ENCODE data around the gene ZFAND3. TPM values are rescaled to one million over a fixed set of nuclear protein-coding genes. Genes with fewer than 3 reads are reported as not detected.

ZFAND3 gene
- total RNA-seq, 2 experiments from 2014 or later, result 34.4 to 37.0 TPM

DNA sequence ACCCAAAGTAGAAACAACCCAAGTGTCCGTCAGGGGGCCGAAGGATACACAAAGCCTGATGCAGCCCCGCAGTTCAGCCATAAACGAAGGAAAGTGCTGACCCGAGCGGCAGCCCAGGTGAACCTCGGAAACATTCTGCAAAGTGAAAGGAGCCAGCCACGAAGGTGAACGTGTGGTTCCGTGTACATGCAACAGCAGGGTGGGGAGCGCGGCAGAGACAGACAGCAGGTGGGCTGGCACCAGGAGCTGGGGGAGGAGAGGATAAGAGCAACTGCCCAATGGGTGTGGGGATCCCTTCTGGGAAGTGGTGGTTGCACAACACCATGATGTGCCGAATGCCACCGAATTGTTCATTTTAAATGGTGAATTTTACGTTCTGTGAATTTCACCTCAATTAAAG, 341.8 kb downstream of the ZFAND3 start:
- Mint-ChIP-seq H3K4me1 (ENCODE audit: low read depth) (no peaks in the 10 kb centered on the region), H3K27me3 (no peaks in the 10 kb centered on the region), H3K9me3 (no peaks in the 10 kb centered on the region), H3K36me3 (ENCODE audit: low read depth) (peaks cover 10% of the 10 kb centered on the region), H3K4me3 (no peak overlapping the region), H3K27ac (no peak overlapping the region)
- Histone ChIP-seq H3K36me3 (ENCODE audit: insufficient read depth, low read length) (no peaks in the 10 kb centered on the region), H3K9me3 (ENCODE audit: control insufficient read depth in 1 of 2, insufficient read depth in 1 of 2, low read length in 2 of 2) (peaks cover 0 to 10% of the 10 kb centered on the region in 2 experiments), H3K4me1 (ENCODE audit: insufficient read depth, low read length) (no peaks in the 10 kb centered on the region), H3K27ac (ENCODE audit: low read depth in 1 of 2, low read length in 2 of 2) (no peak overlapping the region), H3K27me3 (ENCODE audit: control insufficient read depth in 1 of 2, insufficient read depth in 2 of 2, low read length in 2 of 2) (no peaks in the 10 kb centered on the region), H3K4me3 (ENCODE audit: low read length) (no peak overlapping the region)
- ATAC-seq (ENCODE audit: poor library complexity), result no peak
- no peak for DNase-seq
- intact Hi-C loops (cut with DNase I, micrococcal nuclease), result no loop called here
- ChIA-PET POLR2A (no interaction called here), CTCF (no interaction called here)
- TF ChIP-seq CTCF (IDR thresholded peaks at IDR 0.05), result no peak

- no peak overlapping the region for H3K4me3 ChIP-seq (ENCODE audit: low read length)
- no peaks in the 10 kb centered on the region for H3K4me1 ChIP-seq (ENCODE audit: insufficient read depth, low read length)
- Mint-ChIP-seq H3K27ac (no peak overlapping the region), H3K4me1 (ENCODE audit: low read depth) (no peaks in the 10 kb centered on the region), H3K9me3 (no peaks in the 10 kb centered on the region), H3K36me3 (ENCODE audit: low read depth) (peaks cover 10% of the 10 kb centered on the region), H3K27me3 (no peaks in the 10 kb centered on the region), H3K4me3 (no peak overlapping the region)
- no peak for DNase-seq
- H3K36me3 ChIP-seq (ENCODE audit: insufficient read depth, low read length), result no peaks in the 10 kb centered on the region
- no peak for ATAC-seq (ENCODE audit: poor library complexity)
- intact Hi-C loops (cut with DNase I, micrococcal nuclease), result no loop called here
- POLR2A ChIA-PET, result no interaction called here
- CTCF ChIA-PET, result no interaction called here
- peaks cover 0 to 10% of the 10 kb centered on the region in 2 experiments for H3K9me3 ChIP-seq (ENCODE audit: control insufficient read depth in 1 of 2, insufficient read depth in 1 of 2, low read length in 2 of 2)
- no peak overlapping the region for H3K27ac ChIP-seq (ENCODE audit: low read depth in 1 of 2, low read length in 2 of 2)
- H3K27me3 ChIP-seq (ENCODE audit: control insufficient read depth in 1 of 2, insufficient read depth in 2 of 2, low read length in 2 of 2), result no peaks in the 10 kb centered on the region
- TF ChIP-seq CTCF (IDR thresholded peaks at IDR 0.05), result no peak
These were observed 342.4 kb downstream of the ZFAND3 start for GRCh38 chr6:38161754-38162492.

DNA sequence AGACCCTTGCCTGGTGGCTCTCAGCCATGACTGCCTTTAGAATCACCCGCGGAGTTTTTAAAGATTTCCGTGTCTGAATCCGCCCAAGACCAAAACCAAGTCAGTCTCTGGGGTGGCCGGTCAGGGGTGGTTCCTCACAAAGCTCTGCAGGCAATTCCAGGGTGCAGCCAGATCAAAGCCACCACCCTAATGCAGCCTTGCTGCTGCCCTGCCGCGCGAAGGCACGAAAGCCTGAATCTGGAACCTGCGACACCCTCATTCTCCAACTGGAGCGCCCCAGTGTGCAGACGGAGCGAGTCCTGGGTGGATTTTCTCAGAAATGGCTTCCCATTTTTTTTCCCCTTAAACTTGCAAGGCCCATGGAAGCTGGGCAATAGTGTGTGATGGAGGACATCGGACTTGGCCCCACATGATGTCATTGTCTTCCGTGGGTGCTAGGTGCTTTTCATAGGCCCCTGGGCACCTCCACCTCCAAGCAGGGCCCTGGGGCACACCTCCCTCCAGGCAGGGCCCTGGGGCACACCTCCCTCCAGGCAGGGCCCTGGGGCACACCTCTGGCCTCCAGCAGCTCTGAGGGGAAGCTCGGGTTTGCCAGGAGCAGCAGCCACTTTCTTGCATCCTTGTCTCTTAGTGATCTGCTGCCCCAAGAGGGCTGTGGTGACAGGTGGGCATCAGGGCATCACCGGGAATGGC, 343.1 kb downstream of the ZFAND3 start:
- Mint-ChIP-seq H3K9me3 (no peaks in the 10 kb centered on the region), H3K4me1 (ENCODE audit: low read depth) (no peaks in the 10 kb centered on the region), H3K36me3 (ENCODE audit: low read depth) (peaks cover 10% of the 10 kb centered on the region), H3K4me3 (no peak overlapping the region), H3K27ac (no peak overlapping the region), H3K27me3 (no peaks in the 10 kb centered on the region)
- intact Hi-C loops (cut with DNase I, micrococcal nuclease), result no loop called here
- Histone ChIP-seq H3K27me3 (ENCODE audit: control insufficient read depth in 1 of 2, insufficient read depth in 2 of 2, low read length in 2 of 2) (no peaks in the 10 kb centered on the region), H3K4me1 (ENCODE audit: insufficient read depth, low read length) (no peaks in the 10 kb centered on the region), H3K9me3 (ENCODE audit: control insufficient read depth in 1 of 2, insufficient read depth in 1 of 2, low read length in 2 of 2) (peaks cover 0 to 10% of the 10 kb centered on the region in 2 experiments), H3K27ac (ENCODE audit: low read depth in 1 of 2, low read length in 2 of 2) (no peak overlapping the region), H3K36me3 (ENCODE audit: insufficient read depth, low read length) (no peaks in the 10 kb centered on the region), H3K4me3 (ENCODE audit: low read length) (no peak overlapping the region)
- DNase-seq (no peak), ATAC-seq (ENCODE audit: poor library complexity) (no peak)
- TF ChIP-seq CTCF (IDR thresholded peaks at IDR 0.05), result no peak
- CTCF ChIA-PET, result no interaction called here
- POLR2A ChIA-PET, result interaction anchor here (0.6 kb wide), 1 partner anchor 160 kb away, joined by 3 read pairs; no protein-coding TSS in a partner anchor
